ENCODE results near the gene GFRA1.

Gene GFRA1

GRCh38 chr10:116100984-116101383 lies 172.0 kb downstream of the GFRA1 start:
- no peak for DNase-seq (ENCODE audit: low spot score)

- DNase-seq (ENCODE audit: low spot score): no peak
Observed at GRCh38 chr10:116099023-116099420, 174.0 kb downstream of the GFRA1 start.

GRCh38 chr10:116098411-116099022 lies 174.5 kb downstream of the GFRA1 start:
- DNase-seq (ENCODE audit: low spot score): no peak

- DNase-seq (ENCODE audit: low spot score): no peak
Observed at GRCh38 chr10:116097239-116097784, 175.7 kb downstream of the GFRA1 start.

GRCh38 chr10:116096526-116096925 lies 176.5 kb downstream of the GFRA1 start:
- no peak for DNase-seq (ENCODE audit: low spot score)

- DNase-seq (ENCODE audit: low spot score): no peak
Observed at GRCh38 chr10:116094356-116094755, 178.7 kb downstream of the GFRA1 start.

GRCh38 chr10:116093031-116093430 lies 180.0 kb downstream of the GFRA1 start:
- no peak for DNase-seq (ENCODE audit: low spot score)

- no peak for DNase-seq (ENCODE audit: low spot score)
Observed at GRCh38 chr10:116088985-116089384, 184.0 kb downstream of the GFRA1 start.

GRCh38 chr10:116085323-116085722 lies 187.7 kb downstream of the GFRA1 start:
- no peak for DNase-seq (ENCODE audit: low spot score)

- DNase-seq (ENCODE audit: low spot score): no peak
Observed at GRCh38 chr10:116084161-116084560, 188.8 kb downstream of the GFRA1 start.

- DNase-seq (ENCODE audit: low spot score): no peak
Observed at GRCh38 chr10:116083226-116083762, 189.7 kb downstream of the GFRA1 start.

GRCh38 chr10:116082762-116083161 lies 190.2 kb downstream of the GFRA1 start:
- DNase-seq (ENCODE audit: low spot score): no peak

GRCh38 chr10:116082206-116082605 lies 190.8 kb downstream of the GFRA1 start:
- DNase-seq (ENCODE audit: low spot score): no peak

GRCh38 chr10:116080553-116080952 lies 192.5 kb downstream of the GFRA1 start:
- DNase-seq (ENCODE audit: low spot score): peak; percentile 16

- no peak for DNase-seq (ENCODE audit: low spot score)
Observed at GRCh38 chr10:116079355-116079754, 193.7 kb downstream of the GFRA1 start.

- no peak for DNase-seq (ENCODE audit: low spot score)
Observed at GRCh38 chr10:116076621-116077020, 196.4 kb downstream of the GFRA1 start.

- DNase-seq (ENCODE audit: low spot score): no peak
Observed at GRCh38 chr10:116073510-116073909, 199.5 kb downstream of the GFRA1 start.

- DNase-seq (ENCODE audit: low spot score): no peak
Observed at GRCh38 chr10:116073001-116073400, 200.0 kb downstream of the GFRA1 start.

GRCh38 chr10:116071453-116072148 lies 201.4 kb downstream of the GFRA1 start:
- no peak for DNase-seq (ENCODE audit: low spot score)

- DNase-seq (ENCODE audit: low spot score): no peak
Observed at GRCh38 chr10:116070743-116071320, 202.2 kb downstream of the GFRA1 start.

- DNase-seq (ENCODE audit: low spot score): no peak
Observed at GRCh38 chr10:116069856-116070255, 203.2 kb downstream of the GFRA1 start.

GRCh38 chr10:116067825-116068224 lies 205.2 kb downstream of the GFRA1 start:
- no peak for DNase-seq (ENCODE audit: low spot score)

- no peak for DNase-seq (ENCODE audit: low spot score)
Observed at GRCh38 chr10:116063107-116063506, 209.9 kb downstream of the GFRA1 start.
